SK-N-SH treated with all-trans-retinoic acid at 6 μM for 48 hours (cell line): ENCODE measurements around the gene CCDC187.

ENCODE experiments used
- ATAC-seq: fragments of 200-7000 bp; cut with Tn5 transposase; 3 replicates; pipeline ENCODE4 v1.9.1; 2020; ENCODE audit warnings: mild to moderate bottlenecking, moderate library complexity
- ARNTL ChIP-seq: fragments of 450-650 bp; formaldehyde crosslinking; IDR thresholded peaks from 2 replicates; pipeline ENCODE4 v1.5.0; 2020; ENCODE audit warnings: low read depth, mild to moderate bottlenecking, moderate library complexity, borderline replicate concordance
- CSDC2 ChIP-seq: fragments of 250-450 bp; sonication (Bioruptor Pico); IDR thresholded peaks from 2 replicates; pipeline ENCODE4 v1.5.0; 2020; ENCODE audit warnings: mild to moderate bottlenecking, moderate library complexity
- ESRRG ChIP-seq: fragments of 250-450 bp; sonication (Bioruptor Pico); IDR thresholded peaks from 2 replicates; pipeline ENCODE4 v1.6.1; 2021; ENCODE audit warnings: mild to moderate bottlenecking
- GLIS3 ChIP-seq: fragments of 250-450 bp; sonication (Bioruptor Pico); IDR thresholded peaks from 2 replicates; pipeline ENCODE4 v1.5.0; 2020; ENCODE audit warnings: mild to moderate bottlenecking, moderate library complexity
- ISL1 ChIP-seq: fragments of 250-450 bp; sonication (Bioruptor Pico); IDR thresholded peaks from 2 replicates; pipeline ENCODE4 v2.1.2; 2022; ENCODE audit warnings: mild to moderate bottlenecking, moderate library complexity
- OSR1 ChIP-seq: fragments of 250-450 bp; sonication (Bioruptor Pico); IDR thresholded peaks from 2 replicates; pipeline ENCODE4 v1.8.0; 2022; ENCODE audit warnings: moderate library complexity, mild to moderate bottlenecking, inconsistent platforms
- PPARA ChIP-seq: fragments of 250-450 bp; sonication (Bioruptor Pico); IDR thresholded peaks from 2 replicates; pipeline ENCODE4 v1.5.0; 2020; ENCODE audit warnings: mild to moderate bottlenecking, borderline replicate concordance
- RARB ChIP-seq: fragments of 250-450 bp; sonication (Bioruptor Pico); IDR thresholded peaks from 2 replicates; pipeline ENCODE4 v1.8.0; 2021; ENCODE audit warnings: mild to moderate bottlenecking, moderate library complexity
- SNAI2 ChIP-seq: fragments of 250-450 bp; sonication (Bioruptor Pico); IDR thresholded peaks from 2 replicates; pipeline ENCODE4 v1.5.0; 2020; ENCODE audit warnings: mild to moderate bottlenecking, moderate library complexity
- TCF4 ChIP-seq: fragments of 250-450 bp; sonication (Bioruptor Pico); IDR thresholded peaks from 2 replicates; pipeline ENCODE4 v1.8.0; 2021; ENCODE audit warnings: mild to moderate bottlenecking, moderate library complexity, borderline replicate concordance
- TOX ChIP-seq: fragments of 250-450 bp; sonication (Bioruptor Pico); IDR thresholded peaks from 2 replicates; pipeline ENCODE4 v1.8.0; 2021; ENCODE audit warnings: mild to moderate bottlenecking, moderate library complexity, borderline replicate concordance
- ZC3H10 ChIP-seq: fragments of 250-450 bp; sonication (Bioruptor Pico); IDR thresholded peaks from 2 replicates; pipeline ENCODE4 v1.5.1; 2021; ENCODE audit warnings: mild to moderate bottlenecking, moderate library complexity
- ZFP30 ChIP-seq: fragments of 450-650 bp; formaldehyde crosslinking; IDR thresholded peaks from 2 replicates; pipeline ENCODE4 v1.5.0; 2022; ENCODE audit warnings: mild to moderate bottlenecking, moderate library complexity
- ZNF565 ChIP-seq: fragments of 450-650 bp; formaldehyde crosslinking; conservative IDR thresholded peaks from 2 replicates; pipeline ENCODE4 v1.5.0; 2020; ENCODE audit warnings: low read depth, mild to moderate bottlenecking, moderate library complexity
- ZNF70 ChIP-seq: fragments of 450-650 bp; formaldehyde crosslinking; IDR thresholded peaks from 2 replicates; pipeline ENCODE4 v1.5.0; 2020; ENCODE audit warnings: mild to moderate bottlenecking, moderate library complexity
- ZNF8 ChIP-seq: fragments of 450-650 bp; formaldehyde crosslinking; IDR thresholded peaks from 2 replicates; pipeline ENCODE4 v1.5.0; 2020; ENCODE audit warnings: mild to moderate bottlenecking, moderate library complexity
- TF ChIP-seq, protein P1 (sequence below): fragments of 250-450 bp; sonication (Bioruptor Pico); IDR thresholded peaks from 2 replicates; pipeline ENCODE4 v1.5.0; 2020; ENCODE audit warnings: mild to moderate bottlenecking, moderate library complexity
- TF ChIP-seq, protein P2 (sequence below): fragments of 250-450 bp; sonication (Bioruptor Pico); IDR thresholded peaks from 2 replicates; pipeline ENCODE4 v1.8.0; 2021; ENCODE audit warnings: low read depth, mild to moderate bottlenecking, moderate library complexity, borderline replicate concordance
- TF ChIP-seq, protein P3 (sequence below): fragments of 250-450 bp; sonication (Bioruptor Pico); IDR thresholded peaks from 2 replicates; pipeline ENCODE4 v1.8.0; 2020; ENCODE audit warnings: mild to moderate bottlenecking, moderate library complexity, borderline replicate concordance
- TF ChIP-seq, protein P4 (sequence below): fragments of 250-450 bp; sonication (Bioruptor Pico); IDR thresholded peaks from 2 replicates; pipeline ENCODE4 v1.5.1; 2021; ENCODE audit warnings: mild to moderate bottlenecking, moderate library complexity
- TF ChIP-seq, protein P5 (sequence below): fragments of 250-450 bp; sonication (Bioruptor Pico); IDR thresholded peaks from 2 replicates; pipeline ENCODE4 v1.5.1; 2020; ENCODE audit warnings: low read depth, mild to moderate bottlenecking, moderate library complexity

CCDC187 gene

DNA sequence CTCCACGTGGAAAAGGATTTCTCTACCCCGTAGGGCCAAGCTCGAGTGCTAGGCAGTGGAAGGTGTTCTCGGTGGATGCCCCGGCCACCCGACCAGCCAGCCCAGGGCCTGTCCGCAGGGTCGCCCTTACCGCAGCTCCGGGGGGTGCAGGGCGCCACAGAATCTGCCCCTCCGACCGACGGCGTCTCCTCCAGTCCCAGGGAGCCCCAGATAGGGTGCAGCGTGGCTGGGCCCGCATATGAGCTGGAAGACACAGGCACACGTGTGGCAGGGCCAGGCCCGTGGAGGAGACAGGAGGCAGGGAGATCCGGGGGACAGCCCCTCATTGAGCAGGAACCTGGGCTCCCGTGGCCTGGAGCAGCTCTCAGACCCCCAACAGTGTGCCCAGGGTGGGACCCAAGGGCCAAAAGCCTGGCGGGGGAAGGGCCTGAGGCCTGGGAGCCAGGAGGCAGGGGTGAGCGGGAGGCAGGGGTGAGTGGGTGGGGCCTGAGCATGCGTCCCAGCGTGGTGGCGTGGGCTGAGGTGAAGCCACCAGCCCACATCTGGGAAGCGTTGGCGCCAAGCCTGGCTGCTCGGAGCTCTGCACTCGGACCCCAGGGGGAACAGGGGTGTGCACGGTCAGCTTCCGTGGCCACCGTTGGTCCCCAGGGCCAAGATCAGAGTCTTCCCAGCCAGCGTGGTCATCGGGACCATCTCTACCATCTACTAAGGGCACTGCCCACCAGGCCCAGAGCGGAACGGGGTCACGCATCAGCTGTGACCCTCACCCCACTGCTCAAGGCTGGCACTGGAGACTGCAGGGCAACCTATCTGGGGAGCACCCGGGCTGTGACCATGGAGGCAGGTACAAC lies 22.2 kb downstream of the CCDC187 start:
- no peak for ATAC-seq
- TF ChIP-seq TOX (CRISPR knock-in tag) (no peak), CSDC2 (CRISPR knock-in tag) (no peak), ZNF565 (CRISPR knock-in tag) (no peak), SNAI2 (CRISPR knock-in tag) (no peak), OSR1 (no peak), ZNF8 (no peak), ZFP30 (no peak), TCF4 (CRISPR knock-in tag) (no peak)
- TF ChIP-seq, protein P1, sequence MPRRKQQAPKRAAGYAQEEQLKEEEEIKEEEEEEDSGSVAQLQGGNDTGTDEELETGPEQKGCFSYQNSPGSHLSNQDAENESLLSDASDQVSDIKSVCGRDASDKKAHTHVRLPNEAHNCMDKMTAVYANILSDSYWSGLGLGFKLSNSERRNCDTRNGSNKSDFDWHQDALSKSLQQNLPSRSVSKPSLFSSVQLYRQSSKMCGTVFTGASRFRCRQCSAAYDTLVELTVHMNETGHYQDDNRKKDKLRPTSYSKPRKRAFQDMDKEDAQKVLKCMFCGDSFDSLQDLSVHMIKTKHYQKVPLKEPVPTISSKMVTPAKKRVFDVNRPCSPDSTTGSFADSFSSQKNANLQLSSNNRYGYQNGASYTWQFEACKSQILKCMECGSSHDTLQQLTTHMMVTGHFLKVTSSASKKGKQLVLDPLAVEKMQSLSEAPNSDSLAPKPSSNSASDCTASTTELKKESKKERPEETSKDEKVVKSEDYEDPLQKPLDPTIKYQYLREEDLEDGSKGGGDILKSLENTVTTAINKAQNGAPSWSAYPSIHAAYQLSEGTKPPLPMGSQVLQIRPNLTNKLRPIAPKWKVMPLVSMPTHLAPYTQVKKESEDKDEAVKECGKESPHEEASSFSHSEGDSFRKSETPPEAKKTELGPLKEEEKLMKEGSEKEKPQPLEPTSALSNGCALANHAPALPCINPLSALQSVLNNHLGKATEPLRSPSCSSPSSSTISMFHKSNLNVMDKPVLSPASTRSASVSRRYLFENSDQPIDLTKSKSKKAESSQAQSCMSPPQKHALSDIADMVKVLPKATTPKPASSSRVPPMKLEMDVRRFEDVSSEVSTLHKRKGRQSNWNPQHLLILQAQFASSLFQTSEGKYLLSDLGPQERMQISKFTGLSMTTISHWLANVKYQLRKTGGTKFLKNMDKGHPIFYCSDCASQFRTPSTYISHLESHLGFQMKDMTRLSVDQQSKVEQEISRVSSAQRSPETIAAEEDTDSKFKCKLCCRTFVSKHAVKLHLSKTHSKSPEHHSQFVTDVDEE: no peak
- TF ChIP-seq, protein P2, sequence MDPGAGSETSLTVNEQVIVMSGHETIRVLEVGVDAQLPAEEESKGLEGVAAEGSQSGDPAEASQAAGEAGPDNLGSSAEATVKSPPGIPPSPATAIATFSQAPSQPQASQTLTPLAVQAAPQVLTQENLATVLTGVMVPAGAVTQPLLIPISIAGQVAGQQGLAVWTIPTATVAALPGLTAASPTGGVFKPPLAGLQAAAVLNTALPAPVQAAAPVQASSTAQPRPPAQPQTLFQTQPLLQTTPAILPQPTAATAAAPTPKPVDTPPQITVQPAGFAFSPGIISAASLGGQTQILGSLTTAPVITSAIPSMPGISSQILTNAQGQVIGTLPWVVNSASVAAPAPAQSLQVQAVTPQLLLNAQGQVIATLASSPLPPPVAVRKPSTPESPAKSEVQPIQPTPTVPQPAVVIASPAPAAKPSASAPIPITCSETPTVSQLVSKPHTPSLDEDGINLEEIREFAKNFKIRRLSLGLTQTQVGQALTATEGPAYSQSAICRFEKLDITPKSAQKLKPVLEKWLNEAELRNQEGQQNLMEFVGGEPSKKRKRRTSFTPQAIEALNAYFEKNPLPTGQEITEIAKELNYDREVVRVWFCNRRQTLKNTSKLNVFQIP (CRISPR knock-in tag): no peak

DNA sequence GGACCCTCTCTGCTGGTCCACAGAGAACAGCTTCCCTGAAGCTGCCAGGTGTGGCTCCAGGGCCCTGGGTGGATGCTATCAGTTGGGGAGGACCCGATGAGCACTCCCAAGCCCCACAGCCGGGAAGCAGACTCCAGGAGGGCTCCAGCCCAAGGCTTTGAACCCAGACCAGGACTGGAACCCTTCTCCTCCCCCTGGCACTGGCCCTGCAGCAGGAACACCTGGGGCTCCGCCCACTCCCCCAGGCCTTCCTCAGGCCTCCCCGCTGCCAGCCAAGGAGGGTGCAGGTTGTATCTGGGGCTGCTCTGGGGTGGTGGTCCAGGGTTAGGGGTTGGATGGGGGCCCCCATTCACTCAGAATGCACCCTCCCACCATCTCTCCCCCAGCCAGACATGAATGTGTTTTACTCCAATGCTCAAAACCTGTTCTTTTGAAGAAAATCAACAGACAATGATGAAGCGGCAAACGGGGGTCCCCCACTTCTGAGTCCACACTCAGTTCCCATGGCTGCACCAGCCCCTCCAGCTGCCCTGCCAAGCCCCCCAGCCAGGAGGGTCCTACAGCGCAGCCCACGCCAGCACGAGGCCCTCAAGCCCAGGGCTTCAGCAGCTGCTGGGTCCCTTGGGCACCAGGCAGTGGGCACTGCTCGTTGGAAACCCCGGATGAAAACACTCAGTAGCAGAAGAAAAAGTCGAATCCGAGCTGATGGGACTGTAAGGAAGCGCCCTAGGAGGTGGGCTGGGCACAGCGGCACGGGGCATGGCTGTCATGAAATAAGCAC lies 23.2 kb downstream of the CCDC187 start:
- TF ChIP-seq ESRRG (CRISPR knock-in tag): no peak
- no peak for TF ChIP-seq PPARA (CRISPR knock-in tag)
- TF ChIP-seq ZNF70 (CRISPR knock-in tag): no peak
- TF ChIP-seq, protein P2 (CRISPR knock-in tag): no peak
- TF ChIP-seq OSR1: no peak
- TF ChIP-seq, protein P3, sequence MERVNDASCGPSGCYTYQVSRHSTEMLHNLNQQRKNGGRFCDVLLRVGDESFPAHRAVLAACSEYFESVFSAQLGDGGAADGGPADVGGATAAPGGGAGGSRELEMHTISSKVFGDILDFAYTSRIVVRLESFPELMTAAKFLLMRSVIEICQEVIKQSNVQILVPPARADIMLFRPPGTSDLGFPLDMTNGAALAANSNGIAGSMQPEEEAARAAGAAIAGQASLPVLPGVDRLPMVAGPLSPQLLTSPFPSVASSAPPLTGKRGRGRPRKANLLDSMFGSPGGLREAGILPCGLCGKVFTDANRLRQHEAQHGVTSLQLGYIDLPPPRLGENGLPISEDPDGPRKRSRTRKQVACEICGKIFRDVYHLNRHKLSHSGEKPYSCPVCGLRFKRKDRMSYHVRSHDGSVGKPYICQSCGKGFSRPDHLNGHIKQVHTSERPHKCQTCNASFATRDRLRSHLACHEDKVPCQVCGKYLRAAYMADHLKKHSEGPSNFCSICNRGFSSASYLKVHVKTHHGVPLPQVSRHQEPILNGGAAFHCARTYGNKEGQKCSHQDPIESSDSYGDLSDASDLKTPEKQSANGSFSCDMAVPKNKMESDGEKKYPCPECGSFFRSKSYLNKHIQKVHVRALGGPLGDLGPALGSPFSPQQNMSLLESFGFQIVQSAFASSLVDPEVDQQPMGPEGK (CRISPR knock-in tag): no peak
- TF ChIP-seq SNAI2 (CRISPR knock-in tag): no peak
- no peak for TF ChIP-seq ZNF565 (CRISPR knock-in tag)
- no peak for TF ChIP-seq ZNF8
- TF ChIP-seq CSDC2 (CRISPR knock-in tag): no peak
- no peak for TF ChIP-seq ISL1
- TF ChIP-seq ARNTL (CRISPR knock-in tag): no peak
- TF ChIP-seq, protein P4, sequence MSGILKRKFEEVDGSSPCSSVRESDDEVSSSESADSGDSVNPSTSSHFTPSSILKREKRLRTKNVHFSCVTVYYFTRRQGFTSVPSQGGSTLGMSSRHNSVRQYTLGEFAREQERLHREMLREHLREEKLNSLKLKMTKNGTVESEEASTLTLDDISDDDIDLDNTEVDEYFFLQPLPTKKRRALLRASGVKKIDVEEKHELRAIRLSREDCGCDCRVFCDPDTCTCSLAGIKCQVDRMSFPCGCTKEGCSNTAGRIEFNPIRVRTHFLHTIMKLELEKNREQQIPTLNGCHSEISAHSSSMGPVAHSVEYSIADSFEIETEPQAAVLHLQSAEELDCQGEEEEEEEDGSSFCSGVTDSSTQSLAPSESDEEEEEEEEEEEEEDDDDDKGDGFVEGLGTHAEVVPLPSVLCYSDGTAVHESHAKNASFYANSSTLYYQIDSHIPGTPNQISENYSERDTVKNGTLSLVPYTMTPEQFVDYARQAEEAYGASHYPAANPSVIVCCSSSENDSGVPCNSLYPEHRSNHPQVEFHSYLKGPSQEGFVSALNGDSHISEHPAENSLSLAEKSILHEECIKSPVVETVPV: no peak
- TF ChIP-seq RARB (CRISPR knock-in tag): no peak
- TF ChIP-seq, all 23 proteins: peak for 0
- ATAC-seq: no peak

DNA sequence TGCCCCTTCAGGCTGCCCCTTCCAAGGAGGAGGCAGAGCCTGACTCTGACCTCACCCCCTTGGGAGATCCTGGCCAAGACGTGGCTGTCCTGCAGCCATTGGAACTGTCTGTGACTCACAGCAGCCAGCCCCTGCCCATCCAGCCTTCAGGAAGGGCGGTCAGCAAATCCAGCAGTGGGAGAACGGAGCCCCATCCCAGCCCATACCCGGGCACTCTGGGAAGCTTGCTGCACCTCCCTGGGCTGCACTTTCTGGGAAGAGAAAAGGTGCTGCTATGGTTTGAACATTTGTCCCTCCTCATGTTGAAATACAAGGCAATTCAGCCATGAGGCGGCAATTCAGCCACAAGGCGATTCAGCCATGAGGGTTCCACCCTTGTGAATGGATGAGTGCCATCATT lies 24.4 kb downstream of the CCDC187 start:
- ATAC-seq: no peak
- TF ChIP-seq, protein P1: no peak
- TF ChIP-seq ARNTL (CRISPR knock-in tag): no peak
- TF ChIP-seq ZNF8: no peak
- no peak for TF ChIP-seq ZC3H10 (CRISPR knock-in tag)
- TF ChIP-seq, protein P5, sequence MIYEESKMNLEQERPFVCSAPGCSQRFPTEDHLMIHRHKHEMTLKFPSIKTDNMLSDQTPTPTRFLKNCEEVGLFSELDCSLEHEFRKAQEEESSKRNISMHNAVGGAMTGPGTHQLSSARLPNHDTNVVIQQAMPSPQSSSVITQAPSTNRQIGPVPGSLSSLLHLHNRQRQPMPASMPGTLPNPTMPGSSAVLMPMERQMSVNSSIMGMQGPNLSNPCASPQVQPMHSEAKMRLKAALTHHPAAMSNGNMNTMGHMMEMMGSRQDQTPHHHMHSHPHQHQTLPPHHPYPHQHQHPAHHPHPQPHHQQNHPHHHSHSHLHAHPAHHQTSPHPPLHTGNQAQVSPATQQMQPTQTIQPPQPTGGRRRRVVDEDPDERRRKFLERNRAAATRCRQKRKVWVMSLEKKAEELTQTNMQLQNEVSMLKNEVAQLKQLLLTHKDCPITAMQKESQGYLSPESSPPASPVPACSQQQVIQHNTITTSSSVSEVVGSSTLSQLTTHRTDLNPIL: no peak
- TF ChIP-seq GLIS3 (CRISPR knock-in tag): no peak
- no peak for TF ChIP-seq ESRRG (CRISPR knock-in tag)
- no peak for TF ChIP-seq TCF4 (CRISPR knock-in tag)
- TF ChIP-seq PPARA (CRISPR knock-in tag): no peak
- no peak for TF ChIP-seq ZNF565 (CRISPR knock-in tag)
- TF ChIP-seq ZNF70 (CRISPR knock-in tag): no peak
- TF ChIP-seq ZFP30: no peak
